Measurements from ENCODE around the gene FYB2.

DNA sequence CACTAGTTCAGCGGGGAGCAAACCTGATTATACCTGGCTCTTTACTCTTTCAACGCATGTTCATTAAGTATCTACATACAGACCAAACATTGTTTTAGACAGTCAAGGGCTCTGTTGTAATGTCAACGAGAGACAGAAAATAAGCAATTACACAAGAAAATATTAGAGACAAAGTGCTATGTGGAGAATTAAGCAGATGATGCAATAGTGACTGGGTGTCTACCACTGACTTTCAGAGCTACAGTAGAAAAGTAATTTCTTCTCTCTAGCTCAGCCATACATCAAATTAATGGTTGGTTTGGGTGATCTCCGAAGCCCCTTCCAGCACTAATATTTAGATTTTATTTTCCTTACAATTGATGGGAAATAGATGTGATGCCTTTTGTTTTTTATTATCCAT is 23.3 kb downstream of the FYB2 start:
- TF ChIP-seq, protein P1, sequence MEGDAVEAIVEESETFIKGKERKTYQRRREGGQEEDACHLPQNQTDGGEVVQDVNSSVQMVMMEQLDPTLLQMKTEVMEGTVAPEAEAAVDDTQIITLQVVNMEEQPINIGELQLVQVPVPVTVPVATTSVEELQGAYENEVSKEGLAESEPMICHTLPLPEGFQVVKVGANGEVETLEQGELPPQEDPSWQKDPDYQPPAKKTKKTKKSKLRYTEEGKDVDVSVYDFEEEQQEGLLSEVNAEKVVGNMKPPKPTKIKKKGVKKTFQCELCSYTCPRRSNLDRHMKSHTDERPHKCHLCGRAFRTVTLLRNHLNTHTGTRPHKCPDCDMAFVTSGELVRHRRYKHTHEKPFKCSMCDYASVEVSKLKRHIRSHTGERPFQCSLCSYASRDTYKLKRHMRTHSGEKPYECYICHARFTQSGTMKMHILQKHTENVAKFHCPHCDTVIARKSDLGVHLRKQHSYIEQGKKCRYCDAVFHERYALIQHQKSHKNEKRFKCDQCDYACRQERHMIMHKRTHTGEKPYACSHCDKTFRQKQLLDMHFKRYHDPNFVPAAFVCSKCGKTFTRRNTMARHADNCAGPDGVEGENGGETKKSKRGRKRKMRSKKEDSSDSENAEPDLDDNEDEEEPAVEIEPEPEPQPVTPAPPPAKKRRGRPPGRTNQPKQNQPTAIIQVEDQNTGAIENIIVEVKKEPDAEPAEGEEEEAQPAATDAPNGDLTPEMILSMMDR (IDR thresholded peaks at IDR 0.05; ENCODE audit: low read length): no peak
- TF ChIP-seq EZH2phosphoT487 (IDR thresholded peaks at IDR 0.05; ENCODE audit: low read length): no peak
- no peak for TF ChIP-seq EZH2 (optimal IDR thresholded peaks at IDR 0.05; ENCODE audit: low read depth, low read length)

All from MM.1S (cell line).